HG03575 (cell line): Measurements from ENCODE around the gene LRRC75A.
"Not testable (repeated sequence)": the region's sequence is repeated elsewhere in the genome, so short reads cannot be mapped to it uniquely, and the experiment has no call there.

Experiments
- ATAC-seq: cut with Tn5 transposase; IDR thresholded peaks from one replicate; pipeline ENCODE4 v1.9.1; 2021; ENCODE audit not compliant: unreplicated experiment, insufficient number of reproducible peaks, low FRiP score; ENCODE audit errors: extremely low read depth

LRRC75A gene, protein sequence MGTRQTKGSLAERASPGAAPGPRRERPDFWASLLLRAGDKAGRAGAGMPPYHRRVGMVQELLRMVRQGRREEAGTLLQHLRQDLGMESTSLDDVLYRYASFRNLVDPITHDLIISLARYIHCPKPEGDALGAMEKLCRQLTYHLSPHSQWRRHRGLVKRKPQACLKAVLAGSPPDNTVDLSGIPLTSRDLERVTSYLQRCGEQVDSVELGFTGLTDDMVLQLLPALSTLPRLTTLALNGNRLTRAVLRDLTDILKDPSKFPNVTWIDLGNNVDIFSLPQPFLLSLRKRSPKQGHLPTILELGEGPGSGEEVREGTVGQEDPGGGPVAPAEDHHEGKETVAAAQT

DNA sequence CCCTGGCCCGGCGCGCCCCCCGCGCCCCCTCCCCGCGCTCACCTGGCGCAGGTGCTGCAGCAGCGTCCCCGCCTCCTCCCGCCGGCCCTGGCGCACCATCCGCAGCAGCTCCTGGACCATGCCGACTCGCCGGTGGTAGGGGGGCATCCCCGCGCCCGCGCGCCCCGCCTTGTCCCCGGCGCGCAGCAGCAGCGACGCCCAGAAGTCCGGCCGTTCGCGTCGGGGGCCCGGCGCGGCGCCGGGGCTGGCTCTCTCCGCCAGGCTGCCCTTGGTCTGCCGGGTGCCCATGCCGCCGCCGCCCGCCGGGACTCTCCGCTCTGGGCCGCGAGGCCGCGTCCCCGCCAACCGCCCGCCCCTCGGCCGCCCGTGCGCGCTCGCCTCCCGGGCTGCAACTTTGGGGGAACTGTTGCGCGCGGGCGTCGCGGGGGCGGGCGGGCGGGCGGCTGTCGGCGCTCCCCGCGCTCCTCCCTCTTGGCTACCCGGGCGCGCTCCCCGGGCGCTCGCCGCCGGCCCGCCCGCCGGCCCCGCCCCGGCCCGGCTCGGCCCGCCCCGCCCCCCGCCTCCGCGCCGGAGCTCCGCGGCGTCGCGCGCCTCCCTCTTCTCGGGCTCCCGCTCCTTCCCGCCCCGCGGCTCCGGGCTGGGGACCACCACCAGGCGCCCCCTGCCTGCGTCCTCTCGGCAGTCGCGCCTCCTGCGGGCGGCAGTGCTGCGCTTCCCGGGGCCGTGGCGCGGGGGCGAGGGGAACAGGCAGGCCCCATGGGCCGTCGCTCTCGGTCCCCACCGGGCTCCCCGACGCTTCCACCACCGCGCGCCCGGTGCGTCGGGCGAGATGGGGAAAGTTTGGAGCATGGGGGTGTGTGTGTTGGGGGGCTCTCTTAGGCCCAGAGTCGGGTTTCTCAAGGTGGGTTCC is at the start of gene LRRC75A:
Gene LRRC75A (minus strand): TSS at position 491 of the 910 bp plus-strand sequence. CDS start 203 bp downstream, at position 288.
- ATAC-seq = no peak

DNA sequence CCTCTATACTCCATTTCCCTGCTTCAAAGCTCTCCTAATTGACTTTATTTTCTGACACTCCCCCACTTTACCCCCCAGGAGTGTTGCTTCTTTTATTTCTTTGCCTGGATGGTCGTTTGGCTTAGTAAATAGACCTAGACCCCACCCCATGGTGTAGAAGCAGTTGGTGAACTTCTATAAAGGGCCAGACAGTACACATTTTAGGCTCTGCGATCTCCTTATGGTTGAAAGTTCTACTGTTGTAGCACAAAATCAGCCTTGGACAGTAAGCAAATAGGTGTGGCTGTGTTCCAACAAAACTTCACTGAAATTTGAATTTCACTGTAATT is 45.1 kb upstream of the LRRC75A start:
- no peak for ATAC-seq

DNA sequence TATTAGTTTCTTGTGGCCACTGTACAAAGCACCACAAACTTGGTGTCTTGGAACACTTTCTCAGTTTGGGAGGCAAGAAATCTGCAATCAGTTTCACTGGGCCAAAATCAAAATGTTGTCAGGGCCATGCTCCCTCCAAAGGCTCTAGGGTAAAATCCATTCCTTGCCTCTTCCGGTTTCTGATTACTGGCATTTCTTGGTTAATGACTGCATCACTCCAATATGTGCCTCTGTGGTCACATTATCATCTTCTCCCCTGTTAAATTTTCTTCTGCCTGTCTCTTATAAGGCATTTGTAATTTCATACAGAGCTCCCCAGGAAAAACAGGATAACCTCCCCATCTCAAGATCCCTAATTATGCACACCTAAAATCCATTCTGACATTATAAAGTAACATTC is 42.2 kb upstream of the LRRC75A start:
- ATAC-seq = no peak

DNA sequence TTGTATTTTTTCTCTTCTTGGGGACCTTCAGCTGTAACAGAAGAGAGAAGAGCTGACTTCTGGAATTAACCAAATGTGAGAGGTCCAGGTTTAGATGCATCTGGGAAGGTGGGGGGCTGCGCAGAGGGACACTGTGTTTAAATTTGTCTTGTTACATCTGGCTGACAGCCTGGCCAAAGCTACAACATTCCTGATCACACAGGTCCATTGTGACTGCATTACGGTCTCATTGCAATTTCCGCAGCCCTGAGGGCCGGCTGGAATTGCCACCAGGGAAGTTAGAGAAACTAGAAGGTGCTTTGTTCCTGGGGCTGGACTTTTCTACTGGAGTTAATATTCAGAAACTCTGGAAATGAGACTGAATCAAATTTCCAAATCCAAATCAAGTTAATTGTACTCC is 37.9 kb upstream of the LRRC75A start:
- ATAC-seq = no peak

DNA sequence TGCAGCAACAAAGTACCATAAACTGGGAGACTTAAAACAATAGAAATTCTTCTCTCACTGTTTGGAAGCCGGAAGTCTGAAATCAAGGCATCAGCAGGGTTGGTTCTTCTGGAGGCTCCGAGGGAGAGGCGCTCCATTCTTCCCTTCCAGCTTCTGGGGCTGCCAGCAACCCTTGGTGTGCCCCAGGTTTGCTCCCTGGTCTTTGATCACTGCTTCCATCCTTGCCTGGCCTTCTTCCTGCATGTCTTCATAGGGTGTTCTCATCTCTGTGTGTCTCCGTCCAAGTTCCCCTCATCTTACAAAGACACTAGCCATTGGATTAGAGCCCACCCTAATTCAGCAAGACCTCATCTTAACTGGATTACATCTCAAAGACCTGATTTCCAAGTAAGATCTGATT is 35.3 kb upstream of the LRRC75A start:
- no peak for ATAC-seq

DNA sequence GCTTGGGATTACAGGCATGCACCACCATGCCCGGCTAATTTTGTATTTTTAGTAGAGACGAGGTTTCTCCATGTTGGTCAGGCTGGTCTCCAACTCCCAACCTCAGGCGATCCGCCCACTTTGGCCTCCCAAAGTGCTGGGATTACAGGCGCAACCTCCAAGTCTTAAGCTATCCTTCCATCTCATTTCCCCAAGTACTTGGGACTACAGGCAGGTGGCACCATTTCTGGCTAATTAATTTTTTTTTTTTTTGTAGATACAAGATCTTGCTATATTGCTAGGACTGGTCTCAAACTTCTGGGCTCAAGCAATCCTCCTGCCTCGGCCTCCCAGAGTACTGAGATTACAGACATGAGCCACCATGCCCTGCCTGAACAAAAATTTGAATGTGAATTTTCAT is 33.6 kb upstream of the LRRC75A start:
- ATAC-seq = not testable (repeated sequence)

- no peak for ATAC-seq
Observed at GRCh38 chr17:16521070-16521727, 29.2 kb upstream of the LRRC75A start.

DNA sequence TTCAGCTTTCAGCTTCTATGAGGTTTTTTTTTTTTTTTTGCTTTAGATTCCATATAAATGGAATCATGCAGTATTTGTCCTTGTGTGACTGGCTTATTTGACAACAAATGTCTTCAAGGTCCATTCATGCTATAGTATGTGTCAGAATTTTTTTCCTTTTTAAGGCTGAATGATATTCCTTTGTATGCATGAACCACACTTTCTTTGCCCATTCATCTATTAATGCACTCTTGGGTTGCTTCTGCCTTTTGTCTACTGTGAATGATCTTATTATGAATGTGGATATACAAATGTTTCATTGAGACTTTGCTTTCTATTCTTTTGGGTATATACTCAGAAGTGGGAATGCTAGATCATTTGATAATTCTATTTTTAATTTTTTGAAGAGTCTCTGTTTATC is 27.0 kb upstream of the LRRC75A start:
- ATAC-seq = no peak

GRCh38 chr17:16517477-16517876 is 25.5 kb upstream of the LRRC75A start:
- ATAC-seq = no peak

DNA sequence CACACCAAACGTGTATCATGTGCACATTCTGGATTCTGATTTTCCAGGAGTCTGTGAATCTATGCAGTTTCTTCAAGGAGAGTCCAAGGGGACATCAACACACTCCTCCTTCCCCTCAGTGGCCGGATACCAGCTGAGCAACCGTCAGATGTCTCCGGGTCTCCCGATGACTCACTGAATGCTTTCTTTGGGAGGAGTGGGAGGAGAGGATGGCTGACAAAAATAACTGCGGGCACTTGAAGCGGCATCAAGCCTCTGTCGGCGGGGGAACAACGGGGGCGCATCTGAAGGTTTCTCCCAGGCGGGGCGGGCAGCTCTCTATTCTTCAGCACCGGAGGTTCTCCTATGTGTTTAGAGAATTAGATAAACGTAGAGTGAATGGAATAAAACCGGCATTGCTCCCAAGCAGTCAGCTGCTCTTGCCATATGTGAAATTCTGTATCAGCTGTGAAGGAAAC is 24.6 kb upstream of the LRRC75A start:
- ATAC-seq = no peak

DNA sequence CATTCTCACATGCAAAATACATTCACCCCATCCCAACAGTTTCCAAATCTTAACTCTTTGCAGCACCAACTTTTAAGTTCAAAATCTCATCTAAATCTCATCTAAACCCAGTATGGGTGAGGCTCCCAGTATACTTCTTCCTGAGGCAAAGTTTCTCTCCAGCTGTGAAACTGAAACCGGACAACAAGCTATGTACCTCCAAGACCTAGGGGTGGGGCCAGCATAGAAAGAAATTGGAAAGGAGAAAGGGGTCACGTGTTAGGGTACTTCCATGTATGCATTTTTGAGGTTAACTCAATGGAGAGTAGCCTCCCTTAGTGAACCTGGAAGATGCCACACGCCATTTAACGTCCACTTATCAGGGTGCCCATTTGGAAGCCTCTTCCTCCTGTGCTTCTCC is 23.9 kb upstream of the LRRC75A start:
- ATAC-seq = no peak

GRCh38 chr17:16513873-16514272 is 21.9 kb upstream of the LRRC75A start:
- ATAC-seq = no peak

GRCh38 chr17:16512011-16512410 is 20.0 kb upstream of the LRRC75A start:
- no peak for ATAC-seq

- ATAC-seq = no peak
Observed at GRCh38 chr17:16511593-16511992, 19.6 kb upstream of the LRRC75A start.

- no peak for ATAC-seq
Observed at GRCh38 chr17:16507918-16508533, 16.0 kb upstream of the LRRC75A start.

GRCh38 chr17:16506188-16506587 is 14.2 kb upstream of the LRRC75A start:
- no peak for ATAC-seq

DNA sequence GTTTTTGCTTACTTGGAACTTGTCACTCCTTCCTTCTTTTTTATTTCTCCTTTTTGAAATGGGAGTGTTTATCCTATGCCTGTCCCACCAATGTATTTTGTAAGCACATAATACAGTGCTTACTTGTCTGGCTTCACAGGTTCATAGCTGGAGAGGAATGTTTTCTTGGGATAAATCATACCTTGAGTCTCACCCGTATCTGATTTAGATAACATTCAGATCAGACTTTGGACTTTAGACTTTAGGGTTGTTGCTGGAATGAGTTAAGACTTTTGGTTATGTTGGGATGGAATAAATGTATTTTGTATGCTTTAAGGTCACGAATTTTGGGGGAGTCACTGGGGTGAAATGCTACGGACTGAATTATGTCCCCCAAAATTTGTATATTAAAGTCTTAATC is 13.0 kb upstream of the LRRC75A start:
- no peak for ATAC-seq

DNA sequence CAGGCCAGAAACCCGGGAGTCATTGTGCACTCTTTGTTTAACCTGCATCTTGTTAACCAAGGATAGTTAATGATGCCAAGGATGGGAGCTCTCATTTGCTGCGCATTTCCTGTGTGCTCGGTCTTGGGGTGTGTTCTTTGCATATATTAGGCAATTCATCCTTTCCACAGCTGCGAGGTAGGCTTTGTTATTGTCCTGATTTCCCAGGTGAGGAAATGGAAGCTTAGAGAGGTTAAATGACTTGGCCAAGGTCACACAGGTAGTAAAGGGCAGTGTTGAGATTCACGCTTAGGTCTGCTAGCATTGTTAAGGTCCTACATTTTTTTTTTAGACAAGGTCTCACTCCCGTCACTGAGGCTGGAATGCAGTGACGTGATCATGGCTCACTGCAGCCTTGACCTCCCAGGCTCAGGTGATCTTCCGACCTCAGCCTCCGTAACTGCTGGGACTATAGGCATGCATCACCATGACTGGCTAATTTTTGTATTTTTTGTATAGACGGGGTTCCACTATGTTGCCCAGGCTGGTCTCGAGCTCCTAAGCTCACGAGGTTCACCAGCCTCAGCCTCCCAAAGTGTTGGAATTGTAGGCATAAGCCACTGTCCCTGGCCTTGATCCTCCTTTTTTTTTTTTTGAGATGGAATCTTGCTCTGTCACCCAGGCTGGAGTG is 5.0 kb upstream of the LRRC75A start:
- no peak for ATAC-seq
